SJCRH30 (cell line): ENCODE results near the gene TCF12. TPM values are rescaled to one million over a fixed set of nuclear protein-coding genes. Genes with fewer than 3 reads are reported as not detected.
A peak's percentile ranks its signal among the peaks of the same experiment; 100 is the strongest.

Source experiments
- DNase-seq, 2 experiments: peaks; one replicate each; pipeline ENCODE4 v3.0.0-alpha.2; 2015 to 2020
- H3K27ac ChIP-seq: fragments of 250-450 bp; sonication (Bioruptor Pico); 2 replicates; pipeline ENCODE4 v1.5.1; 2020; ENCODE audit warnings: mild to moderate bottlenecking, moderate library complexity
- H3K27me3 ChIP-seq: fragments of 250-450 bp; sonication (Bioruptor Pico); 2 replicates; pipeline ENCODE4 v1.5.1; 2020; ENCODE audit warnings: mild to moderate bottlenecking, moderate library complexity
- H3K36me3 ChIP-seq: fragments of 250-450 bp; sonication (Bioruptor Pico); 2 replicates; pipeline ENCODE4 v1.5.1; 2020; ENCODE audit warnings: mild to moderate bottlenecking, moderate library complexity
- H3K4me1 ChIP-seq: fragments of 250-450 bp; sonication (Bioruptor Pico); 2 replicates; pipeline ENCODE4 v1.5.1; 2020; ENCODE audit warnings: mild to moderate bottlenecking, moderate library complexity
- H3K4me3 ChIP-seq: fragments of 250-450 bp; sonication (Bioruptor Pico); 2 replicates; pipeline ENCODE4 v1.5.1; 2020; ENCODE audit warnings: mild to moderate bottlenecking, moderate library complexity
- H3K9me3 ChIP-seq: fragments of 250-450 bp; sonication (Bioruptor Pico); replicated peaks from 2 replicates; pipeline ENCODE4 v1.5.1; 2020; ENCODE audit warnings: mild to moderate bottlenecking, moderate library complexity
- total RNA-seq: library from RNA; depleted of rRNA; stranded (reverse); fragments of >200 nt; shearing (Covaris generic); gene quantifications from 2 replicates; pipeline ENCODE4 v1.2.3, GENCODE V29; 2014

The TCF12 gene
- total RNA-seq, 1 experiment from 2014 or later, result 173 TPM

- Histone ChIP-seq H3K9me3 (no peaks in the 10 kb centered on the region), H3K27me3 (no peaks in the 10 kb centered on the region), H3K27ac (peak overlapping the region; percentile 62), H3K4me3 (no peak overlapping the region), H3K36me3 (peaks cover 72% of the 10 kb centered on the region), H3K4me1 (peaks cover 24% of the 10 kb centered on the region)
- DNase-seq, result no peak
Measured at GRCh38 chr15:57251941-57252340, 333.5 kb downstream of the TCF12 start.

GRCh38 chr15:57253082-57253481, 334.6 kb downstream of the TCF12 start:
- Histone ChIP-seq H3K27me3 (no peaks in the 10 kb centered on the region), H3K9me3 (no peaks in the 10 kb centered on the region), H3K4me1 (peaks cover 21% of the 10 kb centered on the region), H3K27ac (no peak overlapping the region; the same call in 1 of the 2 replicates), H3K4me3 (no peak overlapping the region), H3K36me3 (peaks cover 68% of the 10 kb centered on the region)
- no peak for DNase-seq

GRCh38 chr15:57253500-57253899, 335.1 kb downstream of the TCF12 start:
- Histone ChIP-seq H3K27ac (no peak overlapping the region), H3K4me1 (peaks cover 21% of the 10 kb centered on the region), H3K4me3 (no peak overlapping the region), H3K36me3 (peaks cover 68% of the 10 kb centered on the region), H3K27me3 (no peaks in the 10 kb centered on the region), H3K9me3 (no peaks in the 10 kb centered on the region)
- DNase-seq, result no peak

GRCh38 chr15:57255751-57256341, 337.4 kb downstream of the TCF12 start:
- Histone ChIP-seq H3K27me3 (no peaks in the 10 kb centered on the region), H3K36me3 (peaks cover 55% of the 10 kb centered on the region), H3K9me3 (no peaks in the 10 kb centered on the region), H3K4me3 (no peak overlapping the region), H3K27ac (no peak overlapping the region), H3K4me1 (peaks cover 38% of the 10 kb centered on the region)
- no peak for DNase-seq

- Histone ChIP-seq H3K27ac (no peak overlapping the region), H3K4me1 (peaks cover 36% of the 10 kb centered on the region), H3K4me3 (no peak overlapping the region), H3K9me3 (no peaks in the 10 kb centered on the region), H3K36me3 (peaks cover 60% of the 10 kb centered on the region), H3K27me3 (no peaks in the 10 kb centered on the region)
- no peak for DNase-seq
Measured at GRCh38 chr15:57256939-57257338, 338.5 kb downstream of the TCF12 start.

GRCh38 chr15:57259568-57260040, 341.2 kb downstream of the TCF12 start:
- Histone ChIP-seq H3K4me3 (no peak overlapping the region), H3K36me3 (peaks cover 62% of the 10 kb centered on the region), H3K4me1 (peaks cover 27% of the 10 kb centered on the region), H3K27ac (peak overlapping the region; percentile 73), H3K27me3 (no peaks in the 10 kb centered on the region), H3K9me3 (no peaks in the 10 kb centered on the region)
- DNase-seq, result peak; percentile 97 to 99

- H3K9me3 ChIP-seq, result no peaks in the 10 kb centered on the region; the same call in 1 of the 2 replicates
- no peak overlapping the region for H3K4me3 ChIP-seq
- no peak overlapping the region for H3K27ac ChIP-seq
- no peak for DNase-seq
- peaks cover 27% of the 10 kb centered on the region for H3K4me1 ChIP-seq
- H3K27me3 ChIP-seq, result no peaks in the 10 kb centered on the region
- peaks cover 71% of the 10 kb centered on the region for H3K36me3 ChIP-seq
Measured at GRCh38 chr15:57263520-57263919, 345.1 kb downstream of the TCF12 start.

- Histone ChIP-seq H3K36me3 (peaks cover 59% of the 10 kb centered on the region), H3K9me3 (no peaks in the 10 kb centered on the region; the same call in 1 of the 2 replicates), H3K27me3 (no peaks in the 10 kb centered on the region), H3K4me1 (no peaks in the 10 kb centered on the region), H3K4me3 (no peak overlapping the region), H3K27ac (no peak overlapping the region)
- no peak for DNase-seq
Measured at GRCh38 chr15:57272771-57273357, 354.4 kb downstream of the TCF12 start.

GRCh38 chr15:57273402-57273801, 355.0 kb downstream of the TCF12 start:
- Histone ChIP-seq H3K27me3 (no peaks in the 10 kb centered on the region), H3K36me3 (peaks cover 58% of the 10 kb centered on the region), H3K4me3 (no peak overlapping the region), H3K9me3 (no peaks in the 10 kb centered on the region; the same call in 1 of the 2 replicates), H3K4me1 (no peaks in the 10 kb centered on the region), H3K27ac (no peak overlapping the region)
- no peak for DNase-seq

- no peaks in the 10 kb centered on the region for H3K4me1 ChIP-seq
- DNase-seq, result no peak
- H3K9me3 ChIP-seq, result no peaks in the 10 kb centered on the region
- H3K4me3 ChIP-seq, result no peak overlapping the region
- peaks cover 70% of the 10 kb centered on the region for H3K36me3 ChIP-seq
- no peaks in the 10 kb centered on the region for H3K27me3 ChIP-seq
- H3K27ac ChIP-seq, result no peak overlapping the region
Measured at GRCh38 chr15:57278439-57278838, 360.0 kb downstream of the TCF12 start.

- no peaks in the 10 kb centered on the region for H3K4me1 ChIP-seq
- no peak for DNase-seq
- H3K36me3 ChIP-seq, result peaks cover 67% of the 10 kb centered on the region
- no peaks in the 10 kb centered on the region for H3K27me3 ChIP-seq
- no peak overlapping the region for H3K27ac ChIP-seq
- H3K4me3 ChIP-seq, result no peak overlapping the region
- no peaks in the 10 kb centered on the region for H3K9me3 ChIP-seq
Measured at GRCh38 chr15:57280464-57280863, 362.0 kb downstream of the TCF12 start.

- Histone ChIP-seq H3K4me1 (no peaks in the 10 kb centered on the region), H3K9me3 (no peaks in the 10 kb centered on the region), H3K36me3 (peaks cover 67% of the 10 kb centered on the region), H3K27ac (no peak overlapping the region), H3K27me3 (no peaks in the 10 kb centered on the region), H3K4me3 (no peak overlapping the region)
- no peak for DNase-seq
Measured at GRCh38 chr15:57281321-57281720, 362.9 kb downstream of the TCF12 start.

- DNase-seq, result no peak
- peaks cover 77% of the 10 kb centered on the region for H3K36me3 ChIP-seq
- H3K9me3 ChIP-seq, result no peaks in the 10 kb centered on the region
- no peaks in the 10 kb centered on the region for H3K27me3 ChIP-seq
- H3K4me3 ChIP-seq, result no peak overlapping the region
- H3K4me1 ChIP-seq, result no peaks in the 10 kb centered on the region
- no peak overlapping the region for H3K27ac ChIP-seq
Measured at GRCh38 chr15:57282686-57283085, 364.2 kb downstream of the TCF12 start.

GRCh38 chr15:57283774-57284503, 365.5 kb downstream of the TCF12 start:
- Histone ChIP-seq H3K4me3 (no peak overlapping the region), H3K36me3 (peaks cover 83% of the 10 kb centered on the region), H3K27ac (no peak overlapping the region)

GRCh38 chr15:57284535-57284934, 366.1 kb downstream of the TCF12 start:
- Histone ChIP-seq H3K36me3 (peaks cover 86% of the 10 kb centered on the region), H3K4me1 (no peaks in the 10 kb centered on the region), H3K27ac (no peak overlapping the region), H3K9me3 (no peaks in the 10 kb centered on the region), H3K4me3 (no peak overlapping the region), H3K27me3 (no peaks in the 10 kb centered on the region)
- DNase-seq, result no peak

More at GRCh38 chr15:57283774-57284503, 365.5 kb downstream of the TCF12 start:
- no peaks in the 10 kb centered on the region for H3K9me3 ChIP-seq
- H3K4me1 ChIP-seq, result no peaks in the 10 kb centered on the region
- H3K27me3 ChIP-seq, result no peaks in the 10 kb centered on the region
- no peak for DNase-seq
